Uterus (tissue), 2 donors: ENCODE results near the gene ZNF428.

ENCODE experiments used
- POLR2A ChIP-seq, 2 donors: fragments of 450-650 bp; IDR thresholded peaks; one replicate each; pipeline ENCODE4 v1.6.1; 2016; ENCODE audit warnings: antibody characterized with exemption in 2 of 2, mild to moderate bottlenecking in 1 of 2, moderate library complexity in 1 of 2
- TF ChIP-seq, protein P1 (sequence below), 4 experiments: fragments of 200-600 bp in 2 of 4; fragments of 450-650 bp in 2 of 4; sonication (generic) in 2 of 4; IDR thresholded peaks; one replicate each; pipeline ENCODE4 v1.5.1; 2016 to 2019; ENCODE audit warnings: antibody characterized with exemption in 4 of 4, mild to moderate bottlenecking in 2 of 4, moderate library complexity in 1 of 4

DNA sequence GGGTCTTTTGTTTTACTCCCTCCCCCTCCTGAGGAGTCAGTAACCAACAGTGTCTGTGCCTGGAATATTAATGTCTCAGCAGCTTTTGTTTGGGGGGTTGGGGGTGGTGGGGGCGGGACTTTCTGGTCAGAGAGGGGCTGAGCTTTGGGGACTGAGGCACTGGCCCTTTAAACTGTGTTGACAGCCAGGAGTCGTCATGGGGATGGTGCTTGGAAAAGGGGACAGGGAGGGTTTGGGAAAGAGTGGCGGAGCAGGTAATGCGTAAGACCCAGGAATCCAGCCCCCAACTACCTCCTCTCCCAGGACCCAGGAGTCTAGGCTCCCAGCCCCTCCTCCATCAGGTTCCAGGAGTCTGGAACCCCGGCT lies 15.1 kb upstream of the ZNF428 start:
- TF ChIP-seq, protein P1, sequence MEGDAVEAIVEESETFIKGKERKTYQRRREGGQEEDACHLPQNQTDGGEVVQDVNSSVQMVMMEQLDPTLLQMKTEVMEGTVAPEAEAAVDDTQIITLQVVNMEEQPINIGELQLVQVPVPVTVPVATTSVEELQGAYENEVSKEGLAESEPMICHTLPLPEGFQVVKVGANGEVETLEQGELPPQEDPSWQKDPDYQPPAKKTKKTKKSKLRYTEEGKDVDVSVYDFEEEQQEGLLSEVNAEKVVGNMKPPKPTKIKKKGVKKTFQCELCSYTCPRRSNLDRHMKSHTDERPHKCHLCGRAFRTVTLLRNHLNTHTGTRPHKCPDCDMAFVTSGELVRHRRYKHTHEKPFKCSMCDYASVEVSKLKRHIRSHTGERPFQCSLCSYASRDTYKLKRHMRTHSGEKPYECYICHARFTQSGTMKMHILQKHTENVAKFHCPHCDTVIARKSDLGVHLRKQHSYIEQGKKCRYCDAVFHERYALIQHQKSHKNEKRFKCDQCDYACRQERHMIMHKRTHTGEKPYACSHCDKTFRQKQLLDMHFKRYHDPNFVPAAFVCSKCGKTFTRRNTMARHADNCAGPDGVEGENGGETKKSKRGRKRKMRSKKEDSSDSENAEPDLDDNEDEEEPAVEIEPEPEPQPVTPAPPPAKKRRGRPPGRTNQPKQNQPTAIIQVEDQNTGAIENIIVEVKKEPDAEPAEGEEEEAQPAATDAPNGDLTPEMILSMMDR (IDR thresholded peaks at IDR 0.05), result no peak
- no peak for TF ChIP-seq POLR2A (IDR thresholded peaks at IDR 0.05)
